ENCODE data around the gene CDC25A. TPM values are rescaled to one million over a fixed set of nuclear protein-coding genes. Genes with fewer than 3 reads are reported as not detected.
A peak's percentile ranks its signal among the peaks of the same experiment; 100 is the strongest.

Gene CDC25A
- total and polyA plus RNA-seq, 4 experiments from 2014 or later: 0.09 TPM; not detected in 3

GRCh38 chr3:48196611-48197010 lies 8.4 kb upstream of the CDC25A start:
- H3K4me1 Mint-ChIP-seq: no peaks in the 10 kb centered on the region
- H3K27ac Mint-ChIP-seq: no peak overlapping the region
- Histone ChIP-seq H3K4me3 (ENCODE audit: low read length in 2 of 2) (no peak overlapping the region), H3K27ac (ENCODE audit: low read depth, low read length) (no peak overlapping the region), H3K4me1 (ENCODE audit: insufficient read depth, low read length) (no peaks in the 10 kb centered on the region), H3K9me3 (ENCODE audit: control insufficient read depth in 1 of 2, low read length in 2 of 2) (no peaks in the 10 kb centered on the region), H3K36me3 (ENCODE audit: insufficient read depth, low read length) (no peaks in the 10 kb centered on the region), H3K27me3 (ENCODE audit: insufficient read depth, low read length) (no peaks in the 10 kb centered on the region)
- H3K9me3 Mint-ChIP-seq: peaks cover 0 to 2% (median 0%) of the 10 kb centered on the region in 8 donors
- DNase-seq: no peak
- POLR2A ChIA-PET (ENCODE audit: partially characterized antibody): no interaction called here
- peaks cover 3 to 4% of the 10 kb centered on the region in 2 donors for H3K27me3 Mint-ChIP-seq
- H3K4me3 Mint-ChIP-seq: no peak overlapping the region
- intact Hi-C loops (cut with micrococcal nuclease): no loop called here
- no peaks in the 10 kb centered on the region for H3K36me3 Mint-ChIP-seq
- CTCF ChIA-PET (ENCODE audit: partially characterized antibody): no interaction called here

- no peak overlapping the region for H3K4me3 ChIP-seq (ENCODE audit: low read length in 2 of 2)
- Mint-ChIP-seq H3K9me3 (peaks cover 0 to under 1% (median 0%) of the 10 kb centered on the region in 8 donors), H3K4me3 (no peak overlapping the region), H3K27ac (no peak overlapping the region), H3K36me3 (no peaks in the 10 kb centered on the region), H3K27me3 (peaks cover 0 to 2% of the 10 kb centered on the region in 2 donors), H3K4me1 (no peaks in the 10 kb centered on the region)
- CTCF ChIA-PET (ENCODE audit: partially characterized antibody): interaction anchor here (0.7 to 3.4 kb wide), 7 partner anchors 12 to 462 kb away, joined by 3 to 18 read pairs (median 3); partner anchors contain the start of genes CCDC51 and TMA7
- no peaks in the 10 kb centered on the region for H3K36me3 ChIP-seq (ENCODE audit: insufficient read depth, low read length)
- DNase-seq: peak in 3 of 5 donors; percentile 5 to 9 (median 9)
- no peak overlapping the region for H3K27ac ChIP-seq (ENCODE audit: low read depth, low read length)
- POLR2A ChIA-PET (ENCODE audit: partially characterized antibody): no interaction called here
- no peaks in the 10 kb centered on the region for H3K27me3 ChIP-seq (ENCODE audit: insufficient read depth, low read length)
- intact Hi-C loops (cut with micrococcal nuclease): loop anchor here (5.0 kb wide), 1 partner anchor 363 kb away; the partner anchor contains the start of gene PFKFB4
- no peaks in the 10 kb centered on the region for H3K9me3 ChIP-seq (ENCODE audit: control insufficient read depth in 1 of 2, low read length in 2 of 2)
- no peaks in the 10 kb centered on the region for H3K4me1 ChIP-seq (ENCODE audit: insufficient read depth, low read length)
These were observed 6.3 kb upstream of the CDC25A start for GRCh38 chr3:48194446-48195071.

GRCh38 chr3:48190911-48191310 lies 2.7 kb upstream of the CDC25A start:
- intact Hi-C loops (cut with micrococcal nuclease): loop anchor here (5.0 kb wide), 1 partner anchor 366 kb away; the partner anchor contains the start of gene PFKFB4
- Histone ChIP-seq H3K27me3 (ENCODE audit: insufficient read depth, low read length) (no peaks in the 10 kb centered on the region), H3K9me3 (ENCODE audit: control insufficient read depth in 1 of 2, low read length in 2 of 2) (no peaks in the 10 kb centered on the region), H3K4me3 (ENCODE audit: low read length in 2 of 2) (no peak overlapping the region), H3K27ac (ENCODE audit: low read depth, low read length) (no peak overlapping the region), H3K4me1 (ENCODE audit: insufficient read depth, low read length) (peaks cover 12% of the 10 kb centered on the region), H3K36me3 (ENCODE audit: insufficient read depth, low read length) (no peaks in the 10 kb centered on the region)
- CTCF ChIA-PET (ENCODE audit: partially characterized antibody): interaction anchor here (4.2 kb wide), 1 partner anchor 245 kb away, joined by 13 read pairs; no protein-coding TSS in a partner anchor
- Mint-ChIP-seq H3K27ac (no peak overlapping the region), H3K9me3 (no peaks in the 10 kb centered on the region), H3K4me1 (peaks cover 8 to 21% (median 15%) of the 10 kb centered on the region in 4 donors), H3K4me3 (no peak overlapping the region), H3K27me3 (peaks cover 3 to 7% of the 10 kb centered on the region in 2 donors), H3K36me3 (peaks cover 0 to 3% of the 10 kb centered on the region in 2 donors)
- POLR2A ChIA-PET (ENCODE audit: partially characterized antibody): no interaction called here
- DNase-seq: no peak

DNA sequence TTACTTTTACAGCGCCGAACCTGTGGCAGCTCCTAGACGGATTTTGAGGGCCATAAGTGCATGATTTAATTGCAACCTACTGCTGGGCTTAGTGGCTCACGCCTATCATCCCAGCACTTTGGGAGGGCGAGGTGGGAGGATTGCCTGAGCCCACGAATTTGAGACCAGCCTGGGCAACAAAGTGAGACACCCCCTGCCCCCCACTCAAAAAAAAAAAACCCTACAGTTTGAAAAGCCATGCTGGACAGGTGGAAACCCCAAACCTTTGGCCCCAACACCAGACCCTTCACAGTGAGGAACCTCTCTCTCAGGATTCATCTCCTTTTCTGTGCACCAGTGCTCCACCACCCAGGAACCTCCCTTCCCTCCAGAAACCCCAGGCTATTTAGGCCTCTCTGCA lies 1.1 kb upstream of the CDC25A start:
- intact Hi-C loops (cut with micrococcal nuclease): no loop called here
- H3K9me3 Mint-ChIP-seq: no peaks in the 10 kb centered on the region
- CTCF ChIA-PET (ENCODE audit: partially characterized antibody): interaction anchor here (1.0 to 4.2 kb wide), 3 partner anchors 20 to 1559 kb away, joined by 3 to 13 read pairs (median 3); no protein-coding TSS in a partner anchor
- H3K27me3 ChIP-seq (ENCODE audit: insufficient read depth, low read length): no peaks in the 10 kb centered on the region
- H3K36me3 ChIP-seq (ENCODE audit: insufficient read depth, low read length): no peaks in the 10 kb centered on the region
- H3K27ac ChIP-seq (ENCODE audit: low read depth, low read length): no peak overlapping the region
- no peak overlapping the region for H3K27ac Mint-ChIP-seq
- peaks cover 0 to 3% of the 10 kb centered on the region in 2 donors for H3K36me3 Mint-ChIP-seq
- peaks cover 12% of the 10 kb centered on the region for H3K4me1 ChIP-seq (ENCODE audit: insufficient read depth, low read length)
- H3K9me3 ChIP-seq (ENCODE audit: control insufficient read depth in 1 of 2, low read length in 2 of 2): no peaks in the 10 kb centered on the region
- peaks cover 3 to 11% of the 10 kb centered on the region in 2 donors for H3K27me3 Mint-ChIP-seq
- no peak overlapping the region for H3K4me3 ChIP-seq (ENCODE audit: low read length in 2 of 2)
- peaks cover 8 to 23% (median 15%) of the 10 kb centered on the region in 4 donors for H3K4me1 Mint-ChIP-seq
- no peak for DNase-seq
- POLR2A ChIA-PET (ENCODE audit: partially characterized antibody): interaction anchor here (0.9 to 2.0 kb wide), 3 partner anchors 51 to 1213 kb away, joined by 3 to 8 read pairs (median 4); partner anchors contain the start of genes CCDC12, CCDC51, TMA7 and ZNF589
- H3K4me3 Mint-ChIP-seq: peak overlapping the region in 2 of 8 donors; percentile 29 to 95

- peak overlapping the region in 3 of 7 donors; percentile 38 to 90 (median 83) for H3K27ac Mint-ChIP-seq
- Histone ChIP-seq H3K27ac (ENCODE audit: low read depth, low read length) (peak overlapping the region; percentile 26), H3K9me3 (ENCODE audit: control insufficient read depth in 1 of 2, low read length in 2 of 2) (no peaks in the 10 kb centered on the region), H3K36me3 (ENCODE audit: insufficient read depth, low read length) (no peaks in the 10 kb centered on the region), H3K27me3 (ENCODE audit: insufficient read depth, low read length) (no peaks in the 10 kb centered on the region), H3K4me3 (ENCODE audit: low read length in 2 of 2) (peak overlapping the region in 1 of 2 donors; percentile 95), H3K4me1 (ENCODE audit: insufficient read depth, low read length) (peaks cover 12% of the 10 kb centered on the region)
- peaks cover 8 to 23% (median 15%) of the 10 kb centered on the region in 4 donors for H3K4me1 Mint-ChIP-seq
- peak in 2 of 5 donors; percentile 2 to 38 for DNase-seq
- H3K9me3 Mint-ChIP-seq: no peaks in the 10 kb centered on the region
- ChIA-PET CTCF (ENCODE audit: partially characterized antibody) (interaction anchor here (1.0 to 4.2 kb wide), 2 partner anchors 113 to 248 kb away, joined by 3 to 13 read pairs; partner anchors contain the start of gene NME6), POLR2A (ENCODE audit: partially characterized antibody) (interaction anchor here (1.2 to 2.0 kb wide), 6 partner anchors 53 to 362 kb away, joined by 3 to 8 read pairs (median 4); partner anchors contain the start of genes ATRIP and ZNF589)
- peak overlapping the region; percentile 92 to 96 (median 95) for H3K4me3 Mint-ChIP-seq
- intact Hi-C loops (cut with micrococcal nuclease): loop anchor here (1.0 kb wide), 3 partner anchors 54 to 114 kb away; partner anchors contain the start of genes NME6 and ZNF589
- peaks cover 3 to 11% of the 10 kb centered on the region in 2 donors for H3K27me3 Mint-ChIP-seq
- H3K36me3 Mint-ChIP-seq: peaks cover 0 to 3% of the 10 kb centered on the region in 2 donors
These were observed 495 bp downstream of the CDC25A start for GRCh38 chr3:48187579-48188265.

DNA sequence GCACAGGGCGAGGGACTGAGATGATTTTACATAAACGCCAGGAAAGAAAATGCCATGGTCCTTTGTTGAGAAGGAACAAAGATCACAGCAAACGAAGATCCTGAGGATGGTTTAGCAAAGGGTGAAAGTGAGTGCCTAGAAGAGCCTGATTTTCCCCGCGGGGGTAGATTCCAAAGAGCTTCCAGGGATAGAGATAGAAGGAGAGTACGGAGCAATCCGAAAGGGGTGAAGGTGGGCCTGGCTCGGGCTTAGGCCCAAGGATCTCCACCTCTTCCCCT lies 977 bp downstream of the CDC25A start:
- Mint-ChIP-seq H3K27me3 (peaks cover 3 to 11% of the 10 kb centered on the region in 2 donors), H3K27ac (peak overlapping the region in 2 of 7 donors; percentile 1 to 75), H3K36me3 (peaks cover 0 to 3% of the 10 kb centered on the region in 2 donors), H3K4me3 (peak overlapping the region; percentile 76 to 87 (median 85)), H3K4me1 (peaks cover 8 to 23% (median 15%) of the 10 kb centered on the region in 4 donors), H3K9me3 (no peaks in the 10 kb centered on the region)
- CTCF ChIA-PET (ENCODE audit: partially characterized antibody): no interaction called here
- intact Hi-C loops (cut with micrococcal nuclease): no loop called here
- peak overlapping the region in 1 of 2 donors; percentile 95 for H3K4me3 ChIP-seq (ENCODE audit: low read length in 2 of 2)
- peaks cover 12% of the 10 kb centered on the region for H3K4me1 ChIP-seq (ENCODE audit: insufficient read depth, low read length)
- no peaks in the 10 kb centered on the region for H3K36me3 ChIP-seq (ENCODE audit: insufficient read depth, low read length)
- DNase-seq: no peak
- no peaks in the 10 kb centered on the region for H3K9me3 ChIP-seq (ENCODE audit: control insufficient read depth in 1 of 2, low read length in 2 of 2)
- POLR2A ChIA-PET (ENCODE audit: partially characterized antibody): interaction anchor here (1.5 kb wide), 1 partner anchor 259 kb away, joined by 4 read pairs; the partner anchor contains the start of gene ATRIP
- peak overlapping the region; percentile 26 for H3K27ac ChIP-seq (ENCODE audit: low read depth, low read length)
- no peaks in the 10 kb centered on the region for H3K27me3 ChIP-seq (ENCODE audit: insufficient read depth, low read length)

Data from CD4-positive, alpha-beta memory T cell (primary cell).